T-helper 2 cell treated with Interferon-gamma antibody and Interleukin-4, amounts not matched to agents 5 μg/mL and 100 μg/mL, for 36 hours (primary cell): ENCODE results near the gene SFMBT1.

Experiments
- DNase-seq: peaks from one replicate; pipeline ENCODE4 v3.0.0; 2021; ENCODE audit warnings: low spot score
- H3K27ac Mint-ChIP-seq: one replicate; pipeline ENCODE4 v1.8.0; 2021; ENCODE audit warnings: mild to moderate bottlenecking, mixed read lengths
- H3K27me3 Mint-ChIP-seq: one replicate; pipeline ENCODE4 v1.8.0; 2021; ENCODE audit warnings: low read depth, mixed read lengths
- H3K36me3 Mint-ChIP-seq: one replicate; pipeline ENCODE4 v1.8.0; 2021; ENCODE audit warnings: low read depth, mixed read lengths
- H3K4me1 Mint-ChIP-seq: one replicate; pipeline ENCODE4 v1.8.0; 2021; ENCODE audit warnings: low read depth, mixed read lengths
- H3K4me3 Mint-ChIP-seq: one replicate; pipeline ENCODE4 v1.8.0; 2022; ENCODE audit warnings: mild to moderate bottlenecking, moderate library complexity, mixed read lengths
- H3K9me3 Mint-ChIP-seq: one replicate; pipeline ENCODE4 v1.8.0; 2021; ENCODE audit warnings: mixed read lengths

SFMBT1 gene

GRCh38 chr3:53045518-53046170 is at the start of gene SFMBT1:
Gene SFMBT1, minus strand, starts transcription at chr3:53046073. Its CDS starts 76,945 bp downstream, at chr3:52969128.
- H3K36me3 Mint-ChIP-seq: peaks cover 8% of the 10 kb centered on the region
- peak within 1 kb of the TSS; percentile 97 for H3K27ac Mint-ChIP-seq
- peak; percentile 62 for DNase-seq
- peak within 1 kb of the TSS; percentile 99 for H3K4me3 Mint-ChIP-seq
- no peaks in the 10 kb centered on the region for H3K9me3 Mint-ChIP-seq
- H3K4me1 Mint-ChIP-seq: peaks cover 37% of the 10 kb centered on the region
- peaks cover 18% of the 10 kb centered on the region for H3K27me3 Mint-ChIP-seq

- H3K36me3 Mint-ChIP-seq: peaks cover 40% of the 10 kb centered on the region
- peaks cover 5% of the 10 kb centered on the region for H3K4me1 Mint-ChIP-seq
- no peaks in the 10 kb centered on the region for H3K9me3 Mint-ChIP-seq
- no peak overlapping the region for H3K4me3 Mint-ChIP-seq
- H3K27ac Mint-ChIP-seq: no peak overlapping the region
- no peaks in the 10 kb centered on the region for H3K27me3 Mint-ChIP-seq
- DNase-seq: no peak
These were observed 47.1 kb upstream of the SFMBT1 start for GRCh38 chr3:53092942-53093341.

GRCh38 chr3:53092216-53092615 is 46.3 kb upstream of the SFMBT1 start:
- Mint-ChIP-seq H3K27me3 (no peaks in the 10 kb centered on the region), H3K27ac (no peak overlapping the region), H3K4me1 (no peaks in the 10 kb centered on the region), H3K36me3 (peaks cover 38% of the 10 kb centered on the region), H3K4me3 (no peak overlapping the region), H3K9me3 (no peaks in the 10 kb centered on the region)
- no peak for DNase-seq

- Mint-ChIP-seq H3K4me3 (no peak overlapping the region), H3K4me1 (no peaks in the 10 kb centered on the region), H3K27ac (no peak overlapping the region), H3K27me3 (no peaks in the 10 kb centered on the region), H3K36me3 (peaks cover 36% of the 10 kb centered on the region), H3K9me3 (no peaks in the 10 kb centered on the region)
- no peak for DNase-seq
These were observed 45.1 kb upstream of the SFMBT1 start for GRCh38 chr3:53091011-53091410.

- Mint-ChIP-seq H3K27me3 (no peaks in the 10 kb centered on the region), H3K4me1 (no peaks in the 10 kb centered on the region), H3K36me3 (peaks cover 28% of the 10 kb centered on the region), H3K27ac (peak overlapping the region; percentile 6), H3K4me3 (no peak overlapping the region), H3K9me3 (no peaks in the 10 kb centered on the region)
- DNase-seq: no peak
These were observed 43.6 kb upstream of the SFMBT1 start for GRCh38 chr3:53089511-53089910.

GRCh38 chr3:53085476-53085875 is 39.6 kb upstream of the SFMBT1 start:
- no peak overlapping the region for H3K4me3 Mint-ChIP-seq
- H3K27me3 Mint-ChIP-seq: no peaks in the 10 kb centered on the region
- H3K27ac Mint-ChIP-seq: no peak overlapping the region
- no peaks in the 10 kb centered on the region for H3K4me1 Mint-ChIP-seq
- no peak for DNase-seq
- peaks cover 2% of the 10 kb centered on the region for H3K36me3 Mint-ChIP-seq
- no peaks in the 10 kb centered on the region for H3K9me3 Mint-ChIP-seq

GRCh38 chr3:53084310-53085001 is 38.6 kb upstream of the SFMBT1 start:
- H3K9me3 Mint-ChIP-seq: no peaks in the 10 kb centered on the region
- no peak overlapping the region for H3K27ac Mint-ChIP-seq
- H3K27me3 Mint-ChIP-seq: no peaks in the 10 kb centered on the region
- no peak for DNase-seq
- H3K4me3 Mint-ChIP-seq: no peak overlapping the region
- no peaks in the 10 kb centered on the region for H3K4me1 Mint-ChIP-seq
- H3K36me3 Mint-ChIP-seq: peaks cover 1% of the 10 kb centered on the region

- H3K36me3 Mint-ChIP-seq: no peaks in the 10 kb centered on the region
- no peak for DNase-seq
- no peaks in the 10 kb centered on the region for H3K4me1 Mint-ChIP-seq
- H3K9me3 Mint-ChIP-seq: no peaks in the 10 kb centered on the region
- no peaks in the 10 kb centered on the region for H3K27me3 Mint-ChIP-seq
- no peak overlapping the region for H3K4me3 Mint-ChIP-seq
- no peak overlapping the region for H3K27ac Mint-ChIP-seq
These were observed 38.1 kb upstream of the SFMBT1 start for GRCh38 chr3:53083949-53084309.

GRCh38 chr3:53083521-53083920 is 37.6 kb upstream of the SFMBT1 start:
- Mint-ChIP-seq H3K9me3 (no peaks in the 10 kb centered on the region), H3K36me3 (no peaks in the 10 kb centered on the region), H3K4me3 (no peak overlapping the region), H3K27me3 (no peaks in the 10 kb centered on the region), H3K4me1 (no peaks in the 10 kb centered on the region), H3K27ac (no peak overlapping the region)
- no peak for DNase-seq

- no peaks in the 10 kb centered on the region for H3K4me1 Mint-ChIP-seq
These were observed 36.9 kb upstream of the SFMBT1 start for GRCh38 chr3:53082736-53083135.

GRCh38 chr3:53081318-53081717 is 35.4 kb upstream of the SFMBT1 start:
- no peaks in the 10 kb centered on the region for H3K36me3 Mint-ChIP-seq
- H3K27me3 Mint-ChIP-seq: no peaks in the 10 kb centered on the region
- no peak overlapping the region for H3K4me3 Mint-ChIP-seq
- H3K9me3 Mint-ChIP-seq: no peaks in the 10 kb centered on the region
- no peak for DNase-seq
- no peak overlapping the region for H3K27ac Mint-ChIP-seq
- H3K4me1 Mint-ChIP-seq: no peaks in the 10 kb centered on the region

More at GRCh38 chr3:53082736-53083135, 36.9 kb upstream of the SFMBT1 start:
- no peak for DNase-seq
- Mint-ChIP-seq H3K4me3 (no peak overlapping the region), H3K27me3 (no peaks in the 10 kb centered on the region), H3K36me3 (no peaks in the 10 kb centered on the region), H3K9me3 (no peaks in the 10 kb centered on the region), H3K27ac (no peak overlapping the region)

- Mint-ChIP-seq H3K9me3 (no peaks in the 10 kb centered on the region), H3K27me3 (no peaks in the 10 kb centered on the region), H3K4me3 (no peak overlapping the region), H3K4me1 (no peaks in the 10 kb centered on the region), H3K36me3 (no peaks in the 10 kb centered on the region), H3K27ac (no peak overlapping the region)
- no peak for DNase-seq
These were observed 34.8 kb upstream of the SFMBT1 start for GRCh38 chr3:53080612-53081205.

GRCh38 chr3:53079791-53080555 is 34.1 kb upstream of the SFMBT1 start:
- H3K27me3 Mint-ChIP-seq: no peaks in the 10 kb centered on the region
- H3K4me3 Mint-ChIP-seq: no peak overlapping the region
- H3K27ac Mint-ChIP-seq: no peak overlapping the region
- DNase-seq: no peak
- H3K9me3 Mint-ChIP-seq: no peaks in the 10 kb centered on the region
- H3K36me3 Mint-ChIP-seq: no peaks in the 10 kb centered on the region
- no peaks in the 10 kb centered on the region for H3K4me1 Mint-ChIP-seq

GRCh38 chr3:53079147-53079546 is 33.3 kb upstream of the SFMBT1 start:
- Mint-ChIP-seq H3K4me3 (no peak overlapping the region), H3K27ac (no peak overlapping the region), H3K27me3 (no peaks in the 10 kb centered on the region), H3K9me3 (no peaks in the 10 kb centered on the region), H3K36me3 (no peaks in the 10 kb centered on the region), H3K4me1 (no peaks in the 10 kb centered on the region)
- DNase-seq: no peak
